ENCODE measurements around the gene ATMIN. TPM values are rescaled to one million over a fixed set of nuclear protein-coding genes. Genes with fewer than 3 reads are reported as not detected.

ATMIN gene
- polyA plus RNA-seq, 1 of the 3 experiments (the other 2 are of a cell fraction) = 15.3 TPM

- peaks cover 22% of the 10 kb centered on the region for H3K79me2 ChIP-seq (ENCODE audit: insufficient read depth)
- no peaks in the 10 kb centered on the region for H3K27me3 ChIP-seq (ENCODE audit: insufficient read depth)
- no peaks in the 10 kb centered on the region for H3F3A ChIP-seq (replicated peaks; ENCODE audit: insufficient read depth)
- ChIA-PET CTCF (interaction anchor here (1.2 to 1.4 kb wide), 2 partner anchors 10 to 20 kb away, joined by 3 read pairs; no protein-coding TSS in a partner anchor), POLR2A (no interaction called here)
- TF ChIP-seq POLR2AphosphoS5 (IDR thresholded peaks at IDR 0.05; ENCODE audit: low read depth, low read length) = no peak
- no peak overlapping the region for H3K27ac ChIP-seq (ENCODE audit: low read depth in 2 of 2, low read length in 1 of 2)
- no peak overlapping the region for H3K4me3 ChIP-seq (ENCODE audit: low read depth in 2 of 2, low read length in 1 of 2)
- DNase-seq = no peak
- 100% methylated on average over 2 of the region's 2 CpGs for WGBS (ENCODE audit: low lambda C conversion rate)
- no peaks in the 10 kb centered on the region for H3K4me1 ChIP-seq (ENCODE audit: control insufficient read depth in 1 of 2, insufficient read depth in 2 of 2, low read depth in 1 of 2, low read length in 1 of 2)
- H3K9me2 ChIP-seq = no peaks in the 10 kb centered on the region
- H3K9me3 ChIP-seq = no peaks in the 10 kb centered on the region
- no peaks in the 10 kb centered on the region for H4K20me1 ChIP-seq (ENCODE audit: insufficient read depth)
- no peak overlapping the region for H2AFZ ChIP-seq (ENCODE audit: low read depth)
- no peak overlapping the region for H3K4me2 ChIP-seq
- peaks cover 30 to 34% of the 10 kb centered on the region in 2 experiments for H3K36me3 ChIP-seq (replicated peaks in 1 of 2; ENCODE audit: control insufficient read depth in 1 of 2, insufficient read depth in 2 of 2, low read length in 1 of 2)
- no peak overlapping the region for H3K9ac ChIP-seq
Measured at GRCh38 chr16:81014672-81015071, 21.0 kb upstream of the ATMIN start.

DNA sequence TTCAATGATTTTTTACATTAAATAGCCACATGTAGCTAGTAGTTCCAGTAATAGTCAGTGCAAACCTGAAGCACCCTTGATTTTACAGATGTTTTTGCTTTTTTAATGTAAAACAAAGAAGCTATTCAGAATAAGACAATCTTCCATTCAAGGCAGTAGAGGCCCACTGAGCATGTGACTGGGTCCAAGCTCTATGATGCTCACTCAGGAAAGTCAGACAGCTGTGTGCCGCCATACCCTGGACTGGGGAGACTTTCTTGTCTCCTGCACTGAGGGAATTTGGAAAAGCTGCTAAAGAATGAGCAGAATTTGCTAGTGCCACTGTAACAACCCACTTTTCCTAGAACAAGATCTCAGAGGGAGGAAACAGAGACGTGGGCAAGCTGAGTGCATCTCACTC is 17.1 kb upstream of the ATMIN start:
- peaks cover 53 to 57% of the 10 kb centered on the region in 2 experiments for H3K36me3 ChIP-seq (replicated peaks in 1 of 2; ENCODE audit: control insufficient read depth in 1 of 2, insufficient read depth in 2 of 2, low read length in 1 of 2)
- H3K9ac ChIP-seq = no peak overlapping the region
- H2AFZ ChIP-seq (ENCODE audit: low read depth) = no peak overlapping the region
- POLR2A ChIA-PET = no interaction called here
- CTCF ChIA-PET = interaction anchor here (1.3 to 2.2 kb wide), 2 partner anchors 15 to 17 kb away, joined by 3 to 12 read pairs; partner anchors contain the start of gene ATMIN
- H3K27me3 ChIP-seq (ENCODE audit: insufficient read depth) = no peaks in the 10 kb centered on the region
- DNase-seq = no peak
- no peaks in the 10 kb centered on the region for H3K9me3 ChIP-seq
- no peak overlapping the region for H3K27ac ChIP-seq (ENCODE audit: low read depth in 2 of 2, low read length in 1 of 2)
- no peaks in the 10 kb centered on the region for H3F3A ChIP-seq (replicated peaks; ENCODE audit: insufficient read depth)
- TF ChIP-seq SMC3 (IDR thresholded peaks at IDR 0.05; ENCODE audit: low read depth, low read length) (no peak), EZH2phosphoT487 (IDR thresholded peaks at IDR 0.05; ENCODE audit: borderline replicate concordance, low read depth) (no peak), SIN3A (IDR thresholded peaks at IDR 0.05; ENCODE audit: borderline replicate concordance, low read depth, low read length) (no peak), MEF2A (IDR thresholded peaks at IDR 0.05; ENCODE audit: borderline replicate concordance, low read depth) (no peak), RFX5 (IDR thresholded peaks at IDR 0.05; ENCODE audit: low read length) (no peak), FOXM1 (IDR thresholded peaks at IDR 0.05; ENCODE audit: low read depth) (no peak), TCF12 (IDR thresholded peaks at IDR 0.05) (no peak), MXI1 (IDR thresholded peaks at IDR 0.05; ENCODE audit: low read depth, low read length) (no peak), FOSL2 (IDR thresholded peaks at IDR 0.05; ENCODE audit: borderline replicate concordance, low read depth) (no peak), YY1 (IDR thresholded peaks at IDR 0.05; ENCODE audit: low read depth) (no peak), USF1 (IDR thresholded peaks at IDR 0.05; ENCODE audit: borderline replicate concordance, low read depth) (no peak), NRF1 (IDR thresholded peaks at IDR 0.05; ENCODE audit: low read depth, low read length) (no peak), JUND (IDR thresholded peaks at IDR 0.05) (no peak), RCOR1 (IDR thresholded peaks at IDR 0.05; ENCODE audit: low read length) (no peak), GABPA (IDR thresholded peaks at IDR 0.05; ENCODE audit: low read depth) (no peak), IRF3 (IDR thresholded peaks at IDR 0.05; ENCODE audit: low read depth, low read length) (no peak)
- TF ChIP-seq, protein P1, sequence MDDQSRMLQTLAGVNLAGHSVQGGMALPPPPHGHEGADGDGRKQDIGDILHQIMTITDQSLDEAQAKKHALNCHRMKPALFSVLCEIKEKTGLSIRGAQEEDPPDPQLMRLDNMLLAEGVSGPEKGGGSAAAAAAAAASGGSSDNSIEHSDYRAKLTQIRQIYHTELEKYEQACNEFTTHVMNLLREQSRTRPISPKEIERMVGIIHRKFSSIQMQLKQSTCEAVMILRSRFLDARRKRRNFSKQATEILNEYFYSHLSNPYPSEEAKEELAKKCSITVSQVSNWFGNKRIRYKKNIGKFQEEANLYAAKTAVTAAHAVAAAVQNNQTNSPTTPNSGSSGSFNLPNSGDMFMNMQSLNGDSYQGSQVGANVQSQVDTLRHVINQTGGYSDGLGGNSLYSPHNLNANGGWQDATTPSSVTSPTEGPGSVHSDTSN (IDR thresholded peaks at IDR 0.05) = no peak
- TF ChIP-seq, protein P2, sequence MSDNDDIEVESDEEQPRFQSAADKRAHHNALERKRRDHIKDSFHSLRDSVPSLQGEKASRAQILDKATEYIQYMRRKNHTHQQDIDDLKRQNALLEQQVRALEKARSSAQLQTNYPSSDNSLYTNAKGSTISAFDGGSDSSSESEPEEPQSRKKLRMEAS (IDR thresholded peaks at IDR 0.05; ENCODE audit: low read depth) = no peak
- TF ChIP-seq, protein P3, sequence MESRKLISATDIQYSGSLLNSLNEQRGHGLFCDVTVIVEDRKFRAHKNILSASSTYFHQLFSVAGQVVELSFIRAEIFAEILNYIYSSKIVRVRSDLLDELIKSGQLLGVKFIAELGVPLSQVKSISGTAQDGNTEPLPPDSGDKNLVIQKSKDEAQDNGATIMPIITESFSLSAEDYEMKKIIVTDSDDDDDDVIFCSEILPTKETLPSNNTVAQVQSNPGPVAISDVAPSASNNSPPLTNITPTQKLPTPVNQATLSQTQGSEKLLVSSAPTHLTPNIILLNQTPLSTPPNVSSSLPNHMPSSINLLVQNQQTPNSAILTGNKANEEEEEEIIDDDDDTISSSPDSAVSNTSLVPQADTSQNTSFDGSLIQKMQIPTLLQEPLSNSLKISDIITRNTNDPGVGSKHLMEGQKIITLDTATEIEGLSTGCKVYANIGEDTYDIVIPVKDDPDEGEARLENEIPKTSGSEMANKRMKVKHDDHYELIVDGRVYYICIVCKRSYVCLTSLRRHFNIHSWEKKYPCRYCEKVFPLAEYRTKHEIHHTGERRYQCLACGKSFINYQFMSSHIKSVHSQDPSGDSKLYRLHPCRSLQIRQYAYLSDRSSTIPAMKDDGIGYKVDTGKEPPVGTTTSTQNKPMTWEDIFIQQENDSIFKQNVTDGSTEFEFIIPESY (IDR thresholded peaks at IDR 0.05; ENCODE audit: borderline replicate concordance, low read depth) = no peak
- TF ChIP-seq, protein P4, sequence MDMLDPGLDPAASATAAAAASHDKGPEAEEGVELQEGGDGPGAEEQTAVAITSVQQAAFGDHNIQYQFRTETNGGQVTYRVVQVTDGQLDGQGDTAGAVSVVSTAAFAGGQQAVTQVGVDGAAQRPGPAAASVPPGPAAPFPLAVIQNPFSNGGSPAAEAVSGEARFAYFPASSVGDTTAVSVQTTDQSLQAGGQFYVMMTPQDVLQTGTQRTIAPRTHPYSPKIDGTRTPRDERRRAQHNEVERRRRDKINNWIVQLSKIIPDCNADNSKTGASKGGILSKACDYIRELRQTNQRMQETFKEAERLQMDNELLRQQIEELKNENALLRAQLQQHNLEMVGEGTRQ (IDR thresholded peaks at IDR 0.05; ENCODE audit: borderline replicate concordance, low read depth, low read length) = no peak
- no peaks in the 10 kb centered on the region for H3K4me1 ChIP-seq (ENCODE audit: control insufficient read depth in 1 of 2, insufficient read depth in 2 of 2, low read depth in 1 of 2, low read length in 1 of 2)
- H3K79me2 ChIP-seq (ENCODE audit: insufficient read depth) = no peaks in the 10 kb centered on the region
- no peaks in the 10 kb centered on the region for H3K9me2 ChIP-seq
- 100% methylated on average over 2 of the region's 2 CpGs for WGBS (ENCODE audit: low lambda C conversion rate)
- no peak overlapping the region for H3K4me3 ChIP-seq (ENCODE audit: low read depth in 2 of 2, low read length in 1 of 2)
- H3K4me2 ChIP-seq = no peak overlapping the region
- H4K20me1 ChIP-seq (ENCODE audit: insufficient read depth) = no peaks in the 10 kb centered on the region

Data from SK-N-SH (cell line).